ENCODE measurements around the gene GRB10. TPM values are rescaled to one million over a fixed set of nuclear protein-coding genes. Genes with fewer than 3 reads are reported as not detected.
A peak's percentile ranks its signal among the peaks of the same experiment; 100 is the strongest.
"Not testable (repeated sequence)": the region's sequence is repeated elsewhere in the genome, so short reads cannot be mapped to it uniquely, and the experiment has no call there.

Gene GRB10
- total and polyA plus RNA-seq, 4 donors = 11.6 to 68.6 (median 41.0) TPM

DNA sequence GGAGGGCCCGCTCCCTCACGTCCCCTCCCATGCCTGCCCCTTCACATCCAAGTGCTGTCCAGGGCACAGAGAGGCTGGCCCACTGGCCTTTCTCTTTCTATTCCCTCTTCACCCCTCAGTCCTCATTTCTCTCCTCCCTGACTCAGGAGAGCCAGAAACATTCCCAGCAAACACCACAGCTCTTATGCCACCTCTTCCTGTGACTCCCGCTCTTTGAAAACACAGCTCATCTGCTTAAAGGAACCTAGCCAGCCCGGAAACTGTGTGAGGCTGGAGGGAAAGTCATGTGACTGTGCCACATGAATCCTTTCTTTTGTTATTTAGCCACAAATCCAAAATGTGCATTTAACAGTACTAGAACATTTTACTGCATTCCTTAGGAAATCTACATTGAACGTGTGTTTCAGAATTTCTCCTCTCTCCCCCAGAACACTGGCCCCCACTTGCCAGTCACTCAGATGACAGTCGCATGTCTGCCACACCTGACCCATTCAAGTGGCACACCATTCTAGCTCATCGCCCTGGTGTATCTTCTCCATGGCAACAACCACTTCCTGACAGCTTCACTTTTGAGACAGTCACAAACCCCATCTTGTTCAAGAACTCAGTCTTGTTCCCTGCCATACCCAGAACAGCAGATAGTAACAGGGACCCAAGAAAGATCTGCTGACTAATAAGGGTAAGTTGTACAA is 42.8 kb downstream of the GRB10 start:
- 38 to 55% methylated on average over 7 of the region's 7 CpGs for WGBS, 2 donors
- H3K36me3 ChIP-seq (ENCODE audit: control insufficient read depth in 4 of 4, insufficient read depth in 4 of 4, low read length in 4 of 4) = peaks cover 0 to 3% (median 0%) of the 10 kb centered on the region in 4 donors
- no peak overlapping the region for H3K4me3 ChIP-seq
- TF ChIP-seq, protein P1, sequence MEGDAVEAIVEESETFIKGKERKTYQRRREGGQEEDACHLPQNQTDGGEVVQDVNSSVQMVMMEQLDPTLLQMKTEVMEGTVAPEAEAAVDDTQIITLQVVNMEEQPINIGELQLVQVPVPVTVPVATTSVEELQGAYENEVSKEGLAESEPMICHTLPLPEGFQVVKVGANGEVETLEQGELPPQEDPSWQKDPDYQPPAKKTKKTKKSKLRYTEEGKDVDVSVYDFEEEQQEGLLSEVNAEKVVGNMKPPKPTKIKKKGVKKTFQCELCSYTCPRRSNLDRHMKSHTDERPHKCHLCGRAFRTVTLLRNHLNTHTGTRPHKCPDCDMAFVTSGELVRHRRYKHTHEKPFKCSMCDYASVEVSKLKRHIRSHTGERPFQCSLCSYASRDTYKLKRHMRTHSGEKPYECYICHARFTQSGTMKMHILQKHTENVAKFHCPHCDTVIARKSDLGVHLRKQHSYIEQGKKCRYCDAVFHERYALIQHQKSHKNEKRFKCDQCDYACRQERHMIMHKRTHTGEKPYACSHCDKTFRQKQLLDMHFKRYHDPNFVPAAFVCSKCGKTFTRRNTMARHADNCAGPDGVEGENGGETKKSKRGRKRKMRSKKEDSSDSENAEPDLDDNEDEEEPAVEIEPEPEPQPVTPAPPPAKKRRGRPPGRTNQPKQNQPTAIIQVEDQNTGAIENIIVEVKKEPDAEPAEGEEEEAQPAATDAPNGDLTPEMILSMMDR (IDR thresholded peaks at IDR 0.05; ENCODE audit: control extremely low read depth, extremely low read depth) = no peak
- peak in 1 of 3 donors; percentile 10 for DNase-seq
- peaks cover 0 to 10% (median 2%) of the 10 kb centered on the region in 5 donors for H3K4me1 ChIP-seq (ENCODE audit: control insufficient read depth in 5 of 5, insufficient read depth in 5 of 5, low read length in 5 of 5)
- H3K27me3 ChIP-seq (ENCODE audit: control insufficient read depth in 3 of 3, insufficient read depth in 3 of 3, low read length in 2 of 3) = no peaks in the 10 kb centered on the region
- no peak for ATAC-seq (ENCODE audit: insufficient read depth, low FRiP score)
- H3K27ac ChIP-seq (ENCODE audit: low read depth in 1 of 2, low read length in 1 of 2) = peak overlapping the region in 1 of 2 donors; percentile 64
- H3K9me3 ChIP-seq (ENCODE audit: control insufficient read depth in 4 of 4, insufficient read depth in 3 of 4, low read length in 3 of 4) = no peaks in the 10 kb centered on the region
- no peak overlapping the region for H3K9ac ChIP-seq (ENCODE audit: insufficient read depth in 1 of 2, low read length in 2 of 2)

DNA sequence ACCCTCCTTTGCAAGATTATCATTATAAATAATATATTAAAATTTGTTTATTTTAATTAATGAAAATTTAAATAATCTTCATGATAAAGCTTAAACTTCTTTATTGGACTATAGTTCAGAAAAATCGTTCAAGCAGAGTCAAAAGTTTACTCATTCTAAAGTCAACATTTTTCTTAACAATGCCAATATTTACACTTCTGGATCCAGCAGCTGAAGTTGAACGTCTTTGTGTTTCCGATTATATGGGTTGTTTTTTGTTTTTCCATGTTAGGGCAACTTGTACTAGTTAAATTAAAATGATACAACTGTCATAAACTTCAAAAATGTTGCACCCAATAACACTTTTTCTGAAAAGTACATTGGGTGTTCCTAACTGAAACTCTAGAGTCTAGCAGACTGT is 43.8 kb downstream of the GRB10 start:
- TF ChIP-seq, protein P1 (IDR thresholded peaks at IDR 0.05; ENCODE audit: control extremely low read depth, extremely low read depth) = no peak
- H3K4me1 ChIP-seq (ENCODE audit: control insufficient read depth in 5 of 5, insufficient read depth in 5 of 5, low read length in 5 of 5) = peaks cover 0 to 14% (median 2%) of the 10 kb centered on the region in 5 donors
- DNase-seq (no peak), ATAC-seq (ENCODE audit: insufficient read depth, low FRiP score) (no peak)
- no peak overlapping the region for H3K4me3 ChIP-seq
- no peaks in the 10 kb centered on the region for H3K27me3 ChIP-seq (ENCODE audit: control insufficient read depth in 3 of 3, insufficient read depth in 3 of 3, low read length in 2 of 3)
- no peak overlapping the region for H3K27ac ChIP-seq (ENCODE audit: low read depth in 1 of 2, low read length in 1 of 2)
- WGBS, 2 donors = 32 to 65% methylated on average over 3 of the region's 3 CpGs
- peaks cover 0 to 2% (median 0%) of the 10 kb centered on the region in 4 donors for H3K36me3 ChIP-seq (ENCODE audit: control insufficient read depth in 4 of 4, insufficient read depth in 4 of 4, low read length in 4 of 4)
- H3K9ac ChIP-seq (ENCODE audit: insufficient read depth in 1 of 2, low read length in 2 of 2) = no peak overlapping the region
- no peaks in the 10 kb centered on the region for H3K9me3 ChIP-seq (ENCODE audit: control insufficient read depth in 4 of 4, insufficient read depth in 3 of 4, low read length in 3 of 4)

DNA sequence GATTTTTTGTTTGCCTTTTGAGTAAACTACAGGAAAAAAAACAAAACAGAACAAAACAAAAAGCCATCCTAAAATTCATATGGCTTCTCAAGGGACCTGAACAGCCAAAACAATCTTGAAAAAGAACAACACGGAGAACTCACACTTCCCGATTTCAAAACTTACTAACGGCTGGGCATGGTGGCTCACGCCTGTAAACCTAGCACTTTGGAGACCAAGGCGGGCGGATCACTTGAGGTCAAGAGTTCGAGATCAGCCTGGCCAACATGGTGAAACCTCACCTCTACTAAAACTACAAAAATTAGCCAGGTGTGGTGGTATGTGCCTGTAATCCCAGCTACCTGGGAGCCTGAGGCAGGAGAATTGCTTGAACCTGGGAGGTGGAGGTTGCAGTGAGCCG is 46.9 kb downstream of the GRB10 start:
- H3K9ac ChIP-seq (ENCODE audit: insufficient read depth in 1 of 2, low read length in 2 of 2); H3K27me3 ChIP-seq (ENCODE audit: control insufficient read depth in 3 of 3, insufficient read depth in 3 of 3, low read length in 2 of 3); H3K36me3 ChIP-seq (ENCODE audit: control insufficient read depth in 4 of 4, insufficient read depth in 4 of 4, low read length in 4 of 4); H3K4me3 ChIP-seq; H3K27ac ChIP-seq (ENCODE audit: low read depth in 1 of 2, low read length in 1 of 2); DNase-seq; H3K9me3 ChIP-seq (ENCODE audit: control insufficient read depth in 4 of 4, insufficient read depth in 3 of 4, low read length in 3 of 4); ATAC-seq (ENCODE audit: insufficient read depth, low FRiP score): not testable (repeated sequence)
- 93 to 95% methylated on average over 8 of the region's 8 CpGs for WGBS, 2 donors
- peaks cover 0 to 22% (median 2%) of the 10 kb centered on the region in 5 donors for H3K4me1 ChIP-seq (ENCODE audit: control insufficient read depth in 5 of 5, insufficient read depth in 5 of 5, low read length in 5 of 5)

GRCh38 chr7:50735333-50735732 is 47.4 kb downstream of the GRB10 start:
- Histone ChIP-seq H3K4me3 (no peak overlapping the region), H3K36me3 (ENCODE audit: control insufficient read depth in 4 of 4, insufficient read depth in 4 of 4, low read length in 4 of 4) (peaks cover 0 to 3% (median 1%) of the 10 kb centered on the region in 4 donors), H3K9ac (ENCODE audit: insufficient read depth in 1 of 2, low read length in 2 of 2) (no peak overlapping the region), H3K9me3 (ENCODE audit: control insufficient read depth in 4 of 4, insufficient read depth in 3 of 4, low read length in 3 of 4) (peaks cover 0 to 2% (median 0%) of the 10 kb centered on the region in 4 donors), H3K27ac (ENCODE audit: low read depth in 1 of 2, low read length in 1 of 2) (no peak overlapping the region), H3K27me3 (ENCODE audit: control insufficient read depth in 3 of 3, insufficient read depth in 3 of 3, low read length in 2 of 3) (no peaks in the 10 kb centered on the region), H3K4me1 (ENCODE audit: control insufficient read depth in 5 of 5, insufficient read depth in 5 of 5, low read length in 5 of 5) (peaks cover 0 to 27% (median 7%) of the 10 kb centered on the region in 5 donors)
- TF ChIP-seq, protein P1 (IDR thresholded peaks at IDR 0.05; ENCODE audit: control extremely low read depth, extremely low read depth) = no peak
- DNase-seq = no peak
- no peak for ATAC-seq (ENCODE audit: insufficient read depth, low FRiP score)

Measured in lung (tissue), 12 donors.